Effector memory CD4-positive, alpha-beta T cell (primary cell): ENCODE measurements around the gene LCP2.

Experiments used
- DNase-seq, 3 donors: peaks; one replicate each; pipeline ENCODE4 v3.0.0-alpha.2; 2020
- H3K27ac ChIP-seq: 2 replicates; pipeline ENCODE4 v1.7.0; 2013; ENCODE audit warnings: mild to moderate bottlenecking, low read length, moderate library complexity; ENCODE audit not compliant: insufficient read depth, poor library complexity, severe bottlenecking
- H3K27me3 ChIP-seq: replicated peaks from 2 replicates; pipeline ENCODE4 v1.7.0; 2013; ENCODE audit warnings: mild to moderate bottlenecking, low read length; ENCODE audit not compliant: insufficient read depth, control insufficient read depth, poor library complexity, severe bottlenecking
- H3K36me3 ChIP-seq: 2 replicates; pipeline ENCODE4 v1.7.0; 2013; ENCODE audit warnings: mild to moderate bottlenecking, low read length, moderate library complexity; ENCODE audit not compliant: control insufficient read depth, insufficient read depth
- H3K4me1 ChIP-seq: 2 replicates; pipeline ENCODE4 v1.7.0; 2013; ENCODE audit warnings: low read length, mild to moderate bottlenecking; ENCODE audit not compliant: control insufficient read depth, insufficient read depth, poor library complexity, severe bottlenecking
- H3K4me3 ChIP-seq: 2 replicates; pipeline ENCODE4 v1.7.0; 2013; ENCODE audit warnings: low read length, low read depth, mild to moderate bottlenecking; ENCODE audit not compliant: insufficient read depth, poor library complexity, severe bottlenecking
- H3K9me3 ChIP-seq: 2 replicates; pipeline ENCODE4 v1.7.0; 2013; ENCODE audit warnings: mild to moderate bottlenecking, low read length, moderate library complexity; ENCODE audit not compliant: control insufficient read depth

LCP2 gene

DNA sequence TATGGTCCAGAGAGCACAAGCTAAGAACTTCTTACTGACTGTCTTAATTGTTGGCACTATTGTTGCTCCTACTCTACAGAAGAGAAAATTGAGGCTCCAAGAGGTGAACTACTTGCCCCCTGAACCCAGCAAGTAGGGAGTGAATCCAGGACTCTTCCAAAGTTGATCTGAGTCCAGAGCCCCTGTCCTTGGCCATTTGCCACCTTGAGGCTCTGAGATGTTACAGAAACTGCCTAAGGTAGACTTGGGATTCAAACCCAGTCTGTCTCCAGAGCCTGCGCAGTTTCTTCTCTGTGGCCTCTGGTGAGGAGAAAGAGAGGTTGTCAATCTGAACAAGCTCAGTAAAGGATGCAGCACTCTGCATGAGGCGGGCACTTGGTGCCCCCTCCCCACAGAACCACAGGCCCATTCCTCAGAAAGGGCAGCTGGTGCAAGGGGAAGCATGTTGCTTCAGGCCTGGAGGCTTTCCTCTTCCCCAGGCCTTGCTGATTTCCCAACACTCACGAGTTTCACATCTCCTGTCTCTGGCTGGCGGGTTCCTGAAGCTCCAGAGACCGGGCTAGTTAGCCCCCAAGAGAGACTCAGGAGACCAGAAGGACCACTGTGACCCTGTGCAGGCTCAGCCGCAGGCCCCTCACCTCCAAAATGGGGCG lies 2.9 kb upstream of the LCP2 start:
- H3K4me3 ChIP-seq: no peak overlapping the region
- H3K9me3 ChIP-seq: no peaks in the 10 kb centered on the region
- peaks cover 4% of the 10 kb centered on the region for H3K36me3 ChIP-seq
- no peaks in the 10 kb centered on the region for H3K27me3 ChIP-seq
- H3K4me1 ChIP-seq: peaks cover 47% of the 10 kb centered on the region
- DNase-seq: no peak
- H3K27ac ChIP-seq: no peak overlapping the region

DNA sequence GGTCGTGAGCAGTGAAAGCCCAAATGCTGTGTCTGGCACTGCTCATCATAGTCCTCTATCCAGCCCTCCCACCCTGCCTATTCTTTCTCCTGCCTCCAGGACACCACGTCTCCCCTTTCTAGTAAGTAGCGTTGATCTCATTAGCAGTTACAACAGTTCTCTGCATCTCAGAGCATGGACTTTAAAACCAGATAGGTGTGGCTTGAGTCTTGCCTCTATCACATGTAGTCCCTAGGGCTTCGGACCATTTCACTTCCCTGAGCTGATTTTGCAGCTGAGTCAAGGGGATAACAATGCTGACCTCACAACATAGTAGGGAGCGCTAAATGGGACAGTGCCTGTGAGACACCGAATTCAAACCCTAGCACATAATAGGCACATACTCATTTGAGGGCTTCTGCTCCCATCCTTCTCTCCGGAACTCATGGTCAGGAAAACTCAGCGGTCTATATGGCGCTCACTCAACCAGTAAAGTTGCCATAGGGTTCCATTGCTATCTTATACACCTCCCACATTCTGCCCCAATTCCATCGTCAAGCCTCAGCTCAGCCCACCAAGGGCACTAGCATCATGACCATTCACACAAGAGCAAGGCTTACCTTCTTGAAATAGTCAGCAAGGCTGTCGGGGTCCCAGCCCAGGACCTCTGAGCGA lies 515 bp downstream of the LCP2 start:
- H3K27me3 ChIP-seq: no peaks in the 10 kb centered on the region
- H3K4me1 ChIP-seq: peaks cover 55% of the 10 kb centered on the region
- no peaks in the 10 kb centered on the region for H3K9me3 ChIP-seq
- H3K36me3 ChIP-seq: peaks cover 15% of the 10 kb centered on the region
- peak overlapping the region; percentile 97 for H3K27ac ChIP-seq
- peak overlapping the region; percentile 98 for H3K4me3 ChIP-seq
- DNase-seq: no peak

DNA sequence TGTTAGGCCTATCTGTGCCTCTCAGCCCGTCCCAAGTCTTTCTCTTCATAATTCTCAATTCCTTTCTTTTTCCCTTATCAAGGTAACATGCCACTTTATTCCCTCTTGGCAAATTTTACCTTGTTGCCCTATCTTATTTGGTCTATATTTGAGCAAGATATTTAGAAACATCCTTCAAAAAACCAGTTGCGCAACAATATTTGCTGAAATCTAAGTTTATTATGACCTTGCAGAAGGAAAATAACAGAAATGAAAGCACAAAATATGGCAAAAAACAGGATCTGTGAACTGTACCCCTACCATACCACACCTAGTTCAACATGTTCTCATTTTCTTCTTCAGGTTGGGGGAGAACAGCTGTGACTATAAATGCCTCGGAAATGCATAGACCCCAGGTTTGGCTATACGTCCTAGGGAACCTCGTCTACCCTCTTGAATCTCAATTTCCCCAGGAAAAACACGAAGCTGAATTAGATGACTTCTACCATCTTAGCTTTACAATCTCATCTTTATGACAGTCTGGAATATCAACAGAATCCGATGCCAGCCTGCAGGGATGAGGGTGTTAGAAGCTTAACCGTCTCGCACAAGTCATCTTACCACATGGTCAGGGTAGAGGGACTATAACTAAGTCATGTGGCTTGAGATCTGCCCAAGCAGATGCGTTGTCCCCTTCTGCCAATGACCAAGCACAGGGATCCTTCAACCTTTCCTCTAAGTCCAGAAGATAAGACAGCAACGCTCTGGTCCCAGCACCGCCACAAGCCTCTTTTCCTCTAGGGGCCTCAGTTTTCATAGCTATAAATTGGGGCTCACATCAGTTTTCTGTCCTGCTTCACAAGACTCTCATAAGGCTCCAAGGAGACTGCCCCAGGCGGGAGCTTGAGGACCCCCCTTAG lies 1.3 kb downstream of the LCP2 start:
- Histone ChIP-seq H3K4me1 (peaks cover 57% of the 10 kb centered on the region), H3K4me3 (peak overlapping the region; percentile 98), H3K36me3 (peaks cover 23% of the 10 kb centered on the region), H3K9me3 (no peaks in the 10 kb centered on the region), H3K27me3 (no peaks in the 10 kb centered on the region), H3K27ac (peak overlapping the region; percentile 97)
- DNase-seq: no peak

DNA sequence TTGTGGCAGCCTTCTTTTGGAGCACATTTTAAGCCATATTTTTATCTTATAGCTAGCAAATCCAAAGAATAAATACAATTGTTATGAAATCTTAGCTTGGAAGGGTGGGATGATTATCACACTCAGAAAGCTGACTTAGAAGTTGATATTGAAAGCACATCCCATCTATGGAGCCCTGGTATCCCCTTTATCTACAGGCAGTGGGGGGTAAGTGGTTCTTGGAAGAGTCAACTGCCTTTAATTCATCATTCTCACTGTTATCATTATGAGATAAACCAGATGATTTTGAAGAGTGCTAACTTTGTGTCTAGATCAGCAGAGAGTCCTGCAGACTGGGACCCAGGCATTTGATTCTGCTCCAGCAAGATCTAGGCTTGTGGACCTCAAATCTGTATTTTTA lies 3.0 kb downstream of the LCP2 start:
- Histone ChIP-seq H3K27ac (peak overlapping the region; percentile 97), H3K9me3 (no peaks in the 10 kb centered on the region), H3K4me3 (peak overlapping the region; percentile 98), H3K4me1 (peaks cover 61% of the 10 kb centered on the region), H3K36me3 (peaks cover 38% of the 10 kb centered on the region), H3K27me3 (no peaks in the 10 kb centered on the region)
- no peak for DNase-seq

DNA sequence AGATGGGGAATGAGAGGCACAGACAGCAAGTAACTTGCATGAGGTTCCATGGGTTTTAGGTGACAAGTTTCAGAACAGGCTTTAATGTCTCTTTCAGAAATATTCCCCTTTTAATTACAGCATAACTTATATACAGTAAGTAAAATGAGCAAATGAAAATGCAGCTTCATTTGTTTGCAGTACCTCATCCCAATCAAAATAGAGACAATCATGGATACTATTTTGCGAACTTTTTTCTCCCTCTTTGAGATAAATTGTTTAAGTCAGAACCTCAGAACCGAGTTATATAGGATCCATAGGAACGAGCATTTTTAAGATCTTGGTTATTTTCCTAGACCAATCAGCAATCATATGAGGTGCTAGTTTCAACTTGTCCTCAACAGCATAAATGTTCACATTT lies 3.5 kb downstream of the LCP2 start:
- Histone ChIP-seq H3K4me1 (peaks cover 64% of the 10 kb centered on the region), H3K27ac (peak overlapping the region; percentile 97), H3K27me3 (no peaks in the 10 kb centered on the region), H3K4me3 (peak overlapping the region; percentile 98), H3K9me3 (no peaks in the 10 kb centered on the region), H3K36me3 (peaks cover 38% of the 10 kb centered on the region)
- no peak for DNase-seq

DNA sequence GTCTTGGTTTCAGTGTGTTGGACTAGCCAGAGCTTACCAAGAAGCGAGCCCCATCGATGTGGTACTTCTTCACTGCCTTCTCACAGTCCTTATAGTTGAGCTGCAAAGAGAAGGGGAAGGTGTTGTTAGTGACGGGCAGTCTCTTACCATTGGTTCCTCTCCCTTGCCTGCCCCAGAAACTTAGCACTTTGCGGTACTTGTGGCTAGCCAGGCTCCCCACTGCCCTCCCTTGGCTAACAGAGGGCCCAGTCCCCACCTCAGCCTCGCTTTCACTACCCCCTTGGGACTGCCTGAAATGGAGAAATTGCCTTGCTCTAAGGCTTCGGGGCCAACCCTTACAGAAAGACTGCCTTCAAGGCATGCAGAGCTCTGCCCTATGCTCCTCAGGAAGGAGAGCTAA lies 4.3 kb downstream of the LCP2 start:
- peak; percentile 46 to 70 (median 49) for DNase-seq
- no peaks in the 10 kb centered on the region for H3K27me3 ChIP-seq
- no peaks in the 10 kb centered on the region for H3K9me3 ChIP-seq
- peaks cover 65% of the 10 kb centered on the region for H3K4me1 ChIP-seq
- peak overlapping the region; percentile 97 for H3K27ac ChIP-seq
- H3K36me3 ChIP-seq: peaks cover 43% of the 10 kb centered on the region
- H3K4me3 ChIP-seq: peak overlapping the region; percentile 98

DNA sequence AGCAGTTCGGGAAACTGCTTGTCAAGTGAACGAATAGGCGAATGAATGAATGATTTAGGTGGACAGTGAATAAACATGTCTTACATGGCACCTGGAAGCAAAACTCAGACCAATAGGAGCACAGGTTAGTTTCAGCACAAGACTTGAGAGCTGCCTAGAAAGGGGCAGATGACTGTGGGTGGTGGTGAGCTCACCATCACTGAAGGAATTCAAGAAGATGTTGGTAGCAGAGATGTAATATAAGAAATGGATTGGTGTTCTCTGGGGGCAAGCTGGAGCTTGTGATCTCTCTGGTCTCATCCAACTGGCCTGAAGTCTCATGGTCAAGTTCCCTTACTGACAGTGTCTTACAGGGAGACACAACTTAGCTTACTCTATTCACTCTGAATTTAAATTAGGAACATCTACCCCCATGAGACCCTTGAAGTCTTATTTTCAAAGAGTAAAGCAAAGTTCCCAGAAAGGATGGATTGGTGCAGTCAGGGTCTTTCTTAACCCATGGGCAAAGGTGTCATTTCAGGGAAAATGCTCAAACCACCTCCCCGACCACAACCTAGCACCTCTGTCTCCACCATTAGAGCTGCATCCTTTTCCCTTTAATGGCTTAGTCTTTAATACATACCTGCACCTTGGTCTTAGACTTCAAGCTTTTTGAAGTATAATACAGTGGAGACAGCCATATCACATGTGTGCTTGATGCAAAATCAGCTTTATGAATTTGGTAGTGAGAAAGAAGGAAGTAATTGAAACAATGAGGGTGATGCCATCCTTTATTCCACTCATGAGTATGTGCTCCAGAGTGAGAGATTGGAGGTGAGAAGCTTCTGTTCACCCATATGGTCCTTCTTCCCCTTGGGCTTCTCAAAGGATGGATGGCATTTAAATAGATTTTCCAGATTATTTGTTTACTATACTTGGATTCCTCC lies 5.1 kb downstream of the LCP2 start:
- no peaks in the 10 kb centered on the region for H3K9me3 ChIP-seq
- peak overlapping the region; percentile 98 for H3K4me3 ChIP-seq
- peaks cover 44% of the 10 kb centered on the region for H3K36me3 ChIP-seq
- no peak for DNase-seq
- H3K27me3 ChIP-seq: no peaks in the 10 kb centered on the region
- H3K27ac ChIP-seq: peak overlapping the region; percentile 97
- H3K4me1 ChIP-seq: peaks cover 67% of the 10 kb centered on the region

DNA sequence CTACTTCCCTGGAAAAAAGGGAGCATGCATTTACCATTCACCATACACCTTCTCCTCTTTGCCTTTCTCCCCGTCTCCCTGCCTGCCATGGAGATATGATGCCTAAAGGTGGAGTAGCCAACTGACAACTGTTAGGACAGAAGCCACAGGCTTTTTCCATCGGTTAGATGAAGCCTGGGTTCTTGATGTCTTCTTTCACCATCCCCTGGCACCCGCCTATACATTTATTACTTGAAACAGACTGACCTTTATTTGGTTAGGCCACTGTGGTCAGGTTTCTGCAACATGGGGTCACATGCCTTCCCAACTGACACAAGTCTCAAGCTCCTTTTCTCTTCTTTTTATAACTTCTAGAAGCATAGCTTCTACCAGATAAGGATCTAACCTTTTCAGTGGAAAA lies 7.1 kb downstream of the LCP2 start:
- H3K36me3 ChIP-seq: peaks cover 55% of the 10 kb centered on the region

DNA sequence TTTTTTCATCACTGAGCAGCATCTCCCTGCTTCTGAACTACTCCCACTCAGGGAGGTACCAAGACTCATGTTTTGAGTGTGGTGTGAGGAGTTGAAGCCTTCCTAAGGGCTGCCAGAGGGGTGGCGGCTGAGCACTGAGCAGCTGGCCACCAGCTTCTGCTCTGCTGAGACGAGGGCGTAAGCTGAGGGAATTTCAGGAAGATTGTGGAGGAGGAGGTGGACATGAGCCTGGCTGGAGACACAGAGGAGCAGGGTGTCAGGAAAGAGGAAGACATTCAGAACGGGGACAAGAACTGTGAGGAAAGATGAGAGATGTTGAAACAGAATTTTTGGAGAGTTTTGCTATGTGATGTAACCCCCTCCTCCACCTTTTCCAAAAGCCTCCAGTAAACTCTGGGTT lies 7.8 kb downstream of the LCP2 start:
- Histone ChIP-seq H3K4me1 (peaks cover 85% of the 10 kb centered on the region), H3K36me3 (peaks cover 60% of the 10 kb centered on the region), H3K4me3 (no peak overlapping the region), H3K27ac (peak overlapping the region; percentile 97), H3K27me3 (no peaks in the 10 kb centered on the region), H3K9me3 (no peaks in the 10 kb centered on the region)
- DNase-seq: no peak

More for the DNA sequence above, 7.1 kb downstream of the LCP2 start:
- no peaks in the 10 kb centered on the region for H3K27me3 ChIP-seq
- H3K27ac ChIP-seq: peak overlapping the region; percentile 97
- H3K4me1 ChIP-seq: peaks cover 84% of the 10 kb centered on the region
- H3K4me3 ChIP-seq: no peak overlapping the region
- H3K9me3 ChIP-seq: no peaks in the 10 kb centered on the region
- no peak for DNase-seq
